Limb (tissue), 2 donors: Measurements from ENCODE around the gene FBXW7.
A peak's percentile ranks its signal among the peaks of the same experiment; 100 is the strongest.

Source experiments
- DNase-seq, 2 donors: peaks; one replicate each; pipeline ENCODE4 v3.0.0-alpha.2; 2016; ENCODE audit errors: extremely low spot score in 2 of 2

The FBXW7 gene

DNA sequence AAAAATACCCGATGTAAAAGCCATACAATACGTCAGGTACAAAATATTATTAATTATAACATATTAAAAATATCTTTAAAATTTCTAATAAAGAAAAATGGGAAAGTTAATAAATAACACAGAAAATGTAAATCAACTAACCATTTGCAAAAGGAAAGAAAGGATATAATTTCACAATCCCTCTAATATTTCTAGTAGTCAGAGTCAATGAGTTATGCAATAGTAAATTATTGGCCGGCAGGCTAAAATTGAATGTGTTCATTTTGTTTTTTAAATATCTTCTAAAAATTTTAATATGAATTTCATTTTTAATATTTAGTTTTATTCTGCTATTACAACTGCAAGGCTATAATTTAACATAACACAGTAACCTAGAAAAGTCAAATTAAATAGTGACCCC lies 155.7 kb downstream of the FBXW7 start:
- no peak for DNase-seq

DNA sequence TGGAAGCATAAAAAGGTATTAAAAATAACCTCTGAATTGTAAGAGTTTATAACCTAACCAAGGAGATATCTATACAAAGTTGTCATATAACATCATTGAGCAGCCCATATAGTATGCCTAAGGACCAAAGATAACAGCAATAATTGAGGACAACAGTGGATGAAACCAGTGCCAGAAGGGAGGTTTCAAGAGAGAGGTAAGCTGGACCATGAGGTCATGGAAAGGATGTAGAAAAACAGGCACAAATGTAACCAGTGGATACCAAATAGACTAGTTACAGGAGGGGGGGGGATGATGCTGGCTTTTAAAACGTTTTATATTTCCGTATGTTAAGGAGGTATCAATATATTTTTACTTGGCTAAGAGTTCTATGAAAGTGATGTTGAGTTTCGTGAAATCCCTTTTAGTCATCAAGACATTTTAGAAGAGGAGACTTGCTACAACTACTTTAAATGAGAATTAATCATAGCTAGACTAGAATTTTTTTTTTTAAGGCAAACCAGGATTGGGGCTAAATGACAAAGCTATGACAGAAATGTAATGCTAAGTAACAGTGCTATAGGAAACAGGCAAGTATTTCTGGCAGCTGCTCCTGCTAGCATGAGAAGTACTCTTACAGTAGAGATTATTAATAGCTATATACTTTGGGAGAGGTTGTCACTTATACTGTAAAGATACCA lies 161.1 kb downstream of the FBXW7 start:
- DNase-seq, result no peak

DNA sequence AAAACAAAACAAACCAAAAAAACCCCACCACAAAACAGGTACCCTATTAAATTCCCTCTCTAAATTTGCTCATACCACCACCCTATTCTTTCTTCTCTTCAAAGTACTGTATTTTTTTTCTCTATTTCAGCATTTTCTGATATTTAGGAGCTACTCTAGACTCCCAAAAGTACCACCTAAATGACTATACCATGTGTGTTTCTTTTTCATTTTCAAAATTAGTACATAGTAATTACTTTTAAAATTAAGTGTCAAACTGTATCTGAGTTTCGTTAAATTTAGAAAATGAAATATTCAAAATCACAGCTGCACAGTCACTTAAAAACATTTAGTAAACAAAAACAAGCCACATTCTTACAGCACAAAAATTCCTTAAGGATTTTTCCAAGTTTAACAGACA lies 161.7 kb downstream of the FBXW7 start:
- no peak for DNase-seq

DNA sequence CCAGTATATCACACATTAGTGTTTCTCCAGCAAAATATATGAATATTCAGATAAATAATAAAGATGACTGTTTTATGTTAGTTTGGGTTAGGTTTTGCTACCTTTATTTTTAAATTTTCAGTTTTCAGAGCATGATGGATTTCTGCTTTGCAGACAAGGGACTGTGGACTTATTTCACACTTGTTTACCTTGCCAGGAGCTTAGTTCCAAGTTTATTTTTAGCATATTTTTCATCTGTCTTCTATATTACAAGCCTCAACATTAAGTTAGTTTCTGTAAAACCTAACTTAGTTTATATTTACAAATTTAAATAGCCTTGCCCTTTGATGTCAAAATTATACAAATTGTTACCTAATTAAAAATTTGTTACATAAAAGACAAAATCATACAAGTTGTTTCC lies 163.4 kb downstream of the FBXW7 start:
- no peak for DNase-seq

DNA sequence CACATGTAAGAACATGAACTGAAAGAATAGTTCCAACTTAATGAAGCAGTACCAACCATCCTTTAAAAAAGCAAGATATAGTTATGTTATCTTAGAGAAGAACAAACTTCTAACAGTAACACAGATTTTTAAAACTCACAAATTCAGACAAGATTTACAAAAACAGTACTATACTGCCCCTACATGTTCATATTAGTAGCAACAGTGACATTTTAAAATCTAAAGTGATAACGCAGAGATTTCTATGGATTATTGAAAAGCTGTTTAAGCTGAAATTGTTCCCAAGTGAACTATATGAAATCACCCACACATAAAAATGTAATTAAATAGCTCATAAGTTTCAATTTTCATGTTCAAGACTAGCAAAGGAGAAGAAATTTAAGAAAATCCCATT lies 166.0 kb downstream of the FBXW7 start:
- DNase-seq, result peak in 1 of 2 donors; percentile 31

DNA sequence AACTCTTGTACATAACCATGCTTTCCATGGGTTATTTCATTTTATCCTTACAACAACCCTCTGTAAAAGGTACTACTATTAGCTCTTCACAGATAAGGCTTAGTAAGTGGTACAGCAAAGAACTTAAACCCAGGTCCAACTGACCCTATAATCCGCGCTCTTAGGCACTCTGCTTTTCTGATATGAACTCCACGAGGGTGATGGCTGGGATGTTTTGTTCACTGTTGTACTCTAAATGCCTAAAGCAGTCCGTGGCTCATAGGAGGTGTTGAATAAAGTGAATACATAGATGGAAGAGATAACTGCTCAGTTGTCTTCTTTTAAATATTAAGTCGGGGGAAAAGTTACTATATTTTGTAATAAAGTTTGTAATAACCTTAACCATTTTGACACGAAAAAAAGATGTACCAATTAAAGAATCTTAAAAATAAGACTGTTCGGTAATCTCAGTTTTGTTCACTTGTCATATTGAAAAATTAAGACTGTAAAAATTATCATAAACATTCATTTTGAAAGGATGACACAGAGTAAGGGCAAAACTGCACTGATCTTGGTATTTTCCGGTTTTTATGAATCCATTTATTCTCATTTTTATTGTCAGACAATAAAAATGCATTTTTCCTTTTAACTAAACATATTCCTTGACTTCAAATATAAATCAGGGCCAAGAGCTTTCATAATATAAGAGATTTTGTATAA lies 166.5 kb downstream of the FBXW7 start:
- DNase-seq, result no peak

DNA sequence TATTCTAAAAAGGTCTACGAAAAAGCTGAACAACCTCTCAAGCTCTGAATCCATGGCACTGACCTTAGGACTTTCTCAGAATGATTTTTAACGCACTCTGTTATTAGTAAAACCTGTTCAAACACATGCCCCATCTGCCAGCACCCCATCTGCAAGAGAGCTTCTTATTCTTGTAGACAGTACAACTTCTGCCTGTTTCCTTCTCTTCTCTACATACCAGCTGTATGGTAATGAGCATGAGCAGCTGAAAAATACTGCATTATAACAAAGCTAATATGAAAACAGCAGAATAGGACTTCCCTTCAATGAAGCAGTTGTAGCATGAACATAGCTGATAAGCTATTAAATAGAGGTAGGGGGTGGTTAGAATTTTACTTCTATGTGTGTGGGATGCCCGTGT lies 167.9 kb downstream of the FBXW7 start:
- DNase-seq, result no peak

DNA sequence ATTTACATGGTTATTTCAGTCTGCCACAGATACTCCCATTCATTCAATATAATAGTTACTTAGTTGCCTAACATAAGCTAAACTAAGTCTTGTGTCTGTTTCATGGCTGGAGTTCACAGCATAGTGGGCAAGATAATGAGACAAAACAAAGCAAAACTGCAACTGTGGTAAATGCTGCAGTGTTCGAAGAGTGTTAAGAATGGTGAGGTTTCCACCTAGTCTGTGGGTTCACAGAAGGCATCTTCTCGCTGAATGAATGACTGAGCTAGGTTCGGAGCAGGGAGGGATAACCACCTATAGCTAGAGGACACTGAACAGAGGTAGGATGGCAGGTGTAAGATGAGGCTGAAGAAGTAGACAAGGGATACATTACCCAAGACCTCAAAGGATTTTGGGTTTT lies 171.0 kb downstream of the FBXW7 start:
- DNase-seq, result no peak

DNA sequence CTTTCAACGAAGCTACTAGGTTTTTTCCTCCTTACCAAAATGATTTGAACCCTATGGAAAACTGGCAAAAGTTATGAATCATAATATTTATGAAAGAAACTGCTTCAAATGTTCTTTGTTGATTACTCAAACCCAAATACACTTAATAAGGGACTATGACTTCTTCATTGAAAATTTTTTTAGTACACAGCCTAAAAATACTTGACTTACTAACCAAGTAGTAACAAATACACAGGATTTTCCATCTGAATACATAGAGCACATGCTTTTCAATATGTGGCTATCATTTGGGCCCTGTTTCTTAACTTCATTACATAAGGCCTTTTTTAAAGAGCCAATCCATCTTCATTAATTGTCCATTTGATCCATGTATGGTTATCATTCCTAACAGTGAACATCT lies 171.5 kb downstream of the FBXW7 start:
- DNase-seq, result no peak

DNA sequence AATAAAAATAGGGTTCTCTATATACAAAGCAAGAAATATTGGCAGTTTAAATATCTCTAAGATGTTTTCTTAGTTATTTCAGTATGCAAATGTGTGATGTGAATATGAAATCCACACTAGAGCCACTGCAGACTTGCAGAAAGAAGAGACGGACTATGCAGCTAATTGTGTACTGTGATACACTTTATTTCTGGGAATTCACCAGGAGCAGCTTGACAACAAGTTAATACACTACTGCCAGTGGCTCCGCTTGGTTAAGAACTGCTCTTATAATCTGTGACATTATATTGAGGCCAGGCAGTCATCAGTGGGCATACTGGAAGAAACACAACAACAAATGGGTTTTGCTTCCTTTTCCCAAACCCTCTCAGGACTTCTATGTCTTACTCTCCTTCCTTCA lies 172.0 kb downstream of the FBXW7 start:
- no peak for DNase-seq

DNA sequence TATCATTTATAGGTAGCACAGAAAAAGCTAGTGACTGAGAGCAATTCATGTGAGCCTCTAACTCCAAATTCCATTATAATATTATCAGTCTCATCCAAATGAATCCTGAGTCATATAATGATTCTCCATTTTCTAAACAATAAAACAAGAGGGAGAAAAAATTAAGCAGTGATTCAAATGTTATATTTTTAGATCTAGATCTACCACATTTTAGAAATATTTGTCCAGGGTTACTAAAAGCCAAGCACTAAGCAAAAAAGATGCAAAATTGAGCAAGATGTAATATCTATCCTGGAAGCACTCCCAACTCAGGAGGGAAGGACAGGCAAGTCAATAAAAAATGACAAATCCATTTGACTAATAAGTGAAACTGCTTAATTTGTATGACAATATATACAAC lies 172.8 kb downstream of the FBXW7 start:
- DNase-seq, result no peak

DNA sequence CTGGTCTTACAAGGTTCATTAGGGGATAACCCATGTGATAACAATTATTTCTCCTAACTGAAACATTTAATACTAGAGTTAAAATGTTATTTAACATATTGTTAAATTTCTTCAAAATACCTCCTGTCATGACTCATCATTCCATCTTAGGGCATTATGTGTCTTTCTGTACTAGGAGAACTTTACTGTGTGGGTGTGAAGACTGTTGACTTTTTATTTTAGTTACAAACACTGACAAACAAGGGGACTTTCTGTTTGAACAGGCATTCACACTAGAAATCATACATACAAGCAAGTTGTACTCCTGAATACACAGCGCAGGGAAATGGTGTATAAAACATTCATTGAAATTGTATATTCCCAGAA lies 175.9 kb downstream of the FBXW7 start:
- no peak for DNase-seq

DNA sequence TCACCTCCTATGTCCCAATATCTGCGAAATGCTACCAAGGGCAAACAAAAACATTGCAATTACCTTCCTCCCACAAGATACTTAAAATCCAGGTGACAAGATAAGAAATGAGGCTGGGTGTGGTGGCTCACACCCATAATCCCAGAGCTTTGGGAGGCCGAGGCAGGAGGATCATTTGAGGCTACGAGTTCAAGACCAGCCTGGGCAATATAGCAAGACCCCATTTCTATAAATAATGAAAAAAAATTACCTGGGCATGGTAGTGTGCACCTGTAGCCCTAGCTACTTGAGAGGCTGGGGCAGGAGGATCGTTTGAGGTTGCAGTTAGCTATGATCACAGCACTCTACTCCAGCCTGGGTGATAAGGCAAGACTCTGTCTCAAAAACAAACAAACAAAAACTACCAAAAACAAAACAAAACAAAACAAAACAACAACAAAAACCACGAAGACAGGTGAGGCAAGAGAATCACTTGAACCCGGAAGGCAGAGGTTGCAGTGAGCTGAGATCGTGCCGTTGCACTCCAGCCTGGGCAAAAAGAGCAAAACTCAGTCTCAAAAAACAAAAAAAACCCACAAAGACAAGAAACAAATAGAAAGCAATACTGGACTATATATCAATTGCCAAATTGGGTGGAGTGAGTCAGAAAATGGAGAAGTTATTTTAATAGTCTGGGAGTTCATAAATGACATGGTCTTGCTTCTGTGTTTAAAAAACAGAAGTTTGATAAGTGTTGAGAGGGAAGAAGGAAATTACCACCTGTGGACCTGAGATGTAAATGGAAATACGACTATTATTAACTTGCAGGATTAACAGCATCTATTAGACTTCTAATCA lies 176.5 kb downstream of the FBXW7 start:
- DNase-seq, result no peak

DNA sequence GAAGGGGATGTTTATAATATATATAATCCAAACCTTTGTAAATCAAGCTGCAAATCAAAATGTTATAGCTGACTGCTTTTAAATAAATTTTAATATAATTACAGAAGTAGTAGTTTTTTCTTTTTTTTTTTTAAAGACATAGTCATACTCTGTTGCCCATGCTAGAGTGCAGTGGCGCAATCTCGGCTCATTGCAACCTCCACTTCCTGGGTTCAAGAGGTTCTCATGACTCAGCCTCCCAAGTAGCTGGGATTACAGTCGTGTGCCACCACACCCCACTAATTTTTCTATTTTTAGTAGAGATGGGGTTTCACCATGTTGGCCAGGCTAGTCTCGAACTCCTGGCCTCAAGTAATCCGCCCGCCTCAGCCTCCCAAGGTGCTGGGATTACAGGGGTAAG lies 178.7 kb downstream of the FBXW7 start:
- DNase-seq, result no peak

DNA sequence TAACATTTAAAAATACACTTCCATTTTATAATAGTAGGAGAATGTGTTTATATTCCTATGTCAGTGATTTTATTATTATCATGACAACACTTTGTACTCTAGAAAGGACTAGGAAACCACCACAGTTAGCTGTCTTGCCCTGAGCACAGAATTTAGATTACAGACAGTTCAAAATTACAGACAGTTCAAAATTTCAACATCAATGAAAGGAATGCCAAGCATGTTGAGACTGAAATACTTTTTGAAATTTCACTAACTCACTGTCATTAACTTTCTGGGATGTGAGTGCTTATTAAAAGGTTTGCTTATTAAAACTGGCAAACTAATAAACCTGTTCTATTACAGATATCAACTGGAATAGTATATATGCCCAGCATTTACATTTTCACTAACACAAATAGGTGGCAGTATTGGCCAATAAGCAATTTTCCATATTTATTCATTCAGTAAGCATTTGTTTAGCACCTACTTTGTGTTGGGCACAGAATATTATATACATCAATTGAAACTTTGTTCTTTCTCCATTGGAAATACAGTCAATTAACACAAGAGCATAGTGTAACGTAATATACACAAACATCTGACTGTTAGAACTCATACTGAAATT lies 179.4 kb downstream of the FBXW7 start:
- DNase-seq, result no peak

DNA sequence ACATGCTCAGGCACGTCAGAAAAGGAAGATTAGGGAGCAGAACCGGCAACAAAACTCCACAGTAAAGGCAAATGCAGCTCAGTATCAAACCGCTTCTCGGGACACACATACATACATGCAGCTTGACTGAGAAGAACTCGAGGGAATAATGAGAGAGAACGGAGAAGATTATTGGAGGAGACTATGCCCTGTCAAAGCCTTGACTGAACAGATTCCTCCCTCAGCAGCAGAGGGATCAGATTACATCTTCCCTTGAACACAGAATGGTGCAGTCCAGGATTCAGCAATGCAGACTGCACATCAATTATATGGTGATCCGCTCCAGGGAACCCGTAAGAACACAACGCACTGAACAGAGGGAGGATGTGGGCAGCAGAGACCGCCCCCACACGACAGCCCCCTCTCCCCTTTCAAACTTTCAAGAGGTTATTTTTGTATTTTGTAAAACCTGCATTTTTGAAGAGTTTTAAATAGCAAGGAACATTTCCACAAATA lies 183.2 kb downstream of the FBXW7 start:
- DNase-seq, result peak; percentile 70 to 92

DNA sequence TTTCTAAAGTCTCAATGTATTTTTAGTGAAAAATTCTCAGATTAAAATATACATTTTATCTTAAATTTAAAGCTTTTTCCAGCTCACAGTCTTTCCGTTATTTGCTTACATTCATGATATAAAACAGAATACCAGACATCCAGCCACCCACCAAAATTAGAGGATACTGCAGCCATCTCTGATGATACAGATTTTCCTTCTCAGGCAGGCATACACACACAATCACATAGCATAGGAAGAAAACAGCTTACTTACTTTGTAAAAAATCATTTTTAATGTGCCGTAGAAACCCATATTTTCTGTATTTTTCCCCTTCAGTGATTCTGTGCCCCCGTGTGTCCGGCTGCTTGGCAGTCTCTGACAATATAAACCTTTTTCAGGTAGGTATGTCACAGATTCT lies 183.7 kb downstream of the FBXW7 start:
- DNase-seq, result no peak

DNA sequence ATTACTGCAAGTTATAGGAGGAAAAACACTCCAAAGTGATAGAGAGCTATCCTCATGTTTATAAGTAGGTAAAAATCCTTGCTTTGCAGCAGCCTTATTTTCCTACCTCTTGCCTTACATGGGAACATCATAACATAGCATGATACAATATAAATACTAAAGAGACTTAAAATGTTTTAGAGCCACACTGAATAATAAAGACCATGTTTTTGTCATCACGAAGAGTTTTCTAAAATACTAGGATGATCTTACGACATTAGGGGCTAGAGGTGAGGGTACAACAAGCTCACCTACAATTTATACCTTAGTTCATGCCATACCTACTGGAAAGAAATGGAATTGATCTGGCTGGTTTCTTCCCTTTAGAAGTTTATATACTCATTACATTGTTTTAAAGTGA lies 184.8 kb downstream of the FBXW7 start:
- DNase-seq, result no peak

DNA sequence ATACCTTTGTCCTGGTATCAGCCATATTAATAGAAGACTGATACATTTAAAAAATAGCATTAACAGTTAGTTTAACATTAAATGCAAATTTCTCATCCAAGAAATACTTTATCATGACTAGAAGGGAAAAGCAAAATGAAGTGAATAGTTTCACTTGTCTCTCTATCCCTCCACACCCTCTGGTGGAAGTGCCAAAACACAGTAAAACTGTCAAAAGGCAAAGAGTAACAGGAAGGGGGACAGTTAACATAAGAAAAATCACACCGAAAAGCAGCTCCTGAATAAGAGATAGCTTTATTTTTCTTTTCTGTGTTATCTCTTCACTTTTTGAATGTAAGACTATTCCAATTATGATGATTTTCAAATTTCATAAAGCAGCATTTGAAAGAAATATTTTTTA lies 187.2 kb downstream of the FBXW7 start:
- DNase-seq, result no peak

DNA sequence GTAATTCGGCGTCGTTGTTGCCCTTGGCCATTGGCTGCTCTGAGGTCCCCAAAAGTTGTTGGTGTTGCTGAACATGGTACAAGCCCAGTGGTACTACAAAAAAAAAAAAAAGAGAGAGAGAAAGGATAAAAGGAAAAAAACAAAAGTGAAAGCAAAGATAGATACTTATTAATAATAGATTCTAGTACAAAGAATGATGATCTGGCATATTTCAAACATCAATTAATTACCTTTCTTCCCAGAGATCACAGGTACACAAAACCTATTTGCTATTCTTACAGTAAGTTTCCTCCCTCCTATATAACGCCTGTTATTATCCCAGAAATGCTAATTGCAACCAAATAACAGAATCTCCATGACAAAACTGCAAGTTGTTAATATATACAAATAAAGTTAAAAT lies 188.9 kb downstream of the FBXW7 start:
- no peak for DNase-seq

DNA sequence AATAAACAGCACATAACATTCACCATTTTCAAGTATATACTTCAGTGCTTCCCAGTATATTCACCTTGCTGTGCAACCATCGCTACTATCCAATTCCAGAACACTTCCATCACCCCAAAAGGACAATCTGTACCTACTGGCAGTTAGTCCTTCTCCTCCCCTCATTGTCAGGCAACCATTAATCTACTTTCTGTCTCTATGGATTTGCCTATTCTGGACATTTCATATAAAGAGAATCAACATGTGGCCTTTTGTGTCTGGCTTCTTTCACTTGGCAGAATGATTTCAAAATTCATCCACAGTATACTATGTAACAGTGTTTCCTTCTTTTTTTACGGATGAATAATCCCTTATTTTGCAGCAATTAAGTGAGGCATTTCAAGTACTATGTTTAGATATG lies 189.4 kb downstream of the FBXW7 start:
- DNase-seq, result no peak

DNA sequence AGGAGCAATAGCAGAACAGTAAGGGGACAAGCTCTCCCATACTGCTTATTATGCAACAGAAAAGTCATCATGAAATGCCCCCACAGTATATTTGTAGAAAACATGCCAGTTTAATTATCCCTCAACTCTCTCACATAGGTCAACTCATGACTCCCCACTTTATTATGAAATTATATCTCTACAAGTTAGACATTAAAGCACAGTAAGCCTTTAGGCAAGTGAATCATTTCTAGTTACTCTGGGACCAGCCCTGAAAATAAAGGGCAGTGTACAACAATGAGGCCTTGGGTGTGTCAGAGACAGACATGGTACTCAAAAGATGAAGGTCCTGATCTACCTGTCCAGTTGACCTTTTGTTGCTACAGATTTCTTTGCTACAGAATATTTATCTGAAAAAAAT lies 191.9 kb downstream of the FBXW7 start:
- DNase-seq, result no peak
